Measurements from ENCODE around the gene PMEPA1. TPM values are rescaled to one million over a fixed set of nuclear protein-coding genes. Genes with fewer than 3 reads are reported as not detected.

The PMEPA1 gene
- polyA plus RNA-seq, 2 of the 4 experiments (the other 2 are of a cell fraction), result 131 to 147 TPM

DNA sequence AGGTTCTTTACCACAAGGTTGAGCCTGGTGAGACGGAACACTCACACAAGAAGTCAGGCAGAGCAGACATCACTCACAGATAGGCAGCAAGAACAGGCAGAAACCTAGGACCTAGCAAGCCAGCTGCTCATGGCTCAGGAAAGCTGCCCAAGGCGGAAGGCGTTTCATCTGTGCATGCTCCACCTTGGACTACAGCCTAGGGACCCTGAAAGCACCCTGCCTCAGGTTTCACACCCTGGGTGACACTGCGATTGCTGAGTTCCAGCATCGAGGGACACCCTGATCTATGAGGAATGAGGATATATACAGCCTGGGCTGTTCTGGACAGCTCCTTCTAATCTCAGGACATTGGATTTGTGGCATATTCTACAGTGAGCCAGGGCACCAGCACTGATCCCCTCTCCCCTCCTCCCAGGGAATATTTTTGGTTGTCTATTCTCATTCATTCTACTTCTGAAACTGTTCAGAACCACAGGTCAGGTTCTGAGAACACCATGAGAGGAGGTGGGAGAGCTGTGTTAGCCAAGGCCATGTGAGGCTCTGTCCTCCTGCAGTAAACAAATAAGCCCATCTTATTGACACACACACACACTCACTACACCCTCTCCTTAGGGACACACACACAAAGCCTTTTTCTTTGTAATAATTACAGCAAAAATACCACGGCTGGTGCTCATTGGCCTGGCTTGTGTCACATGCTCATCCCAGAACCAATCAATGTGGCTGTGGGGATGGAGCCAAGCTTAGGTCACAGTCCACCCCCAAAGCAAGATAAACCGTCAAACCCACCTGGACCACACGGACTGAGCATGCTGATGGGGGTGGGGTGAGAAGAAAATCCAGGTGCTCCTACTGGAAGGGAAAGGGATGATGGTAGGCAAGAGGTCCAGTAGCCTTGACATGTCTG, 26.3 kb upstream of the PMEPA1 start:
- Histone ChIP-seq H3K4me1 (peaks cover 24% of the 10 kb centered on the region), H3K27ac (peak overlapping the region in 1 of 2 experiments; percentile 70; a peak in 2 of 6 replicates), H3K9me3 (no peaks in the 10 kb centered on the region), H3K4me3 (no peak overlapping the region), H3K4me2 (no peak overlapping the region)
- POLR2A ChIA-PET, result interaction anchor here (1.4 kb wide), 1 partner anchor 26 kb away, joined by 4 read pairs; the partner anchor contains the start of gene PMEPA1
- FAIRE-seq (no peak), DNase-seq (ENCODE audit: low read depth in 1 of 2, low spot score in 1 of 2) (no peak), ATAC-seq (no peak; a peak in 1 of 6 replicates)
- 87% methylated on average over 8 of the region's 8 CpGs for WGBS (ENCODE audit: missing lambda C conversion rate)
- CTCF ChIA-PET, result interaction anchor here (1.6 to 3.7 kb wide), 3 partner anchors 17 to 474 kb away, joined by 4 to 17 read pairs (median 4); no protein-coding TSS in a partner anchor
- TF ChIP-seq POLR2A (IDR thresholded peaks at IDR 0.05; ENCODE audit: low read length) (no peak), MYC (IDR thresholded peaks at IDR 0.05; ENCODE audit: borderline replicate concordance, low read length) (no peak), TFCP2L1 (CRISPR knock-in tag; IDR thresholded peaks at IDR 0.05) (no peak), RFX5 (IDR thresholded peaks at IDR 0.05) (no peak)
- TF ChIP-seq, protein P1, sequence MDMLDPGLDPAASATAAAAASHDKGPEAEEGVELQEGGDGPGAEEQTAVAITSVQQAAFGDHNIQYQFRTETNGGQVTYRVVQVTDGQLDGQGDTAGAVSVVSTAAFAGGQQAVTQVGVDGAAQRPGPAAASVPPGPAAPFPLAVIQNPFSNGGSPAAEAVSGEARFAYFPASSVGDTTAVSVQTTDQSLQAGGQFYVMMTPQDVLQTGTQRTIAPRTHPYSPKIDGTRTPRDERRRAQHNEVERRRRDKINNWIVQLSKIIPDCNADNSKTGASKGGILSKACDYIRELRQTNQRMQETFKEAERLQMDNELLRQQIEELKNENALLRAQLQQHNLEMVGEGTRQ (IDR thresholded peaks at IDR 0.05), result 0 out of 2 replicates have a peak, but pooled peaks have one; percentile 23

DNA sequence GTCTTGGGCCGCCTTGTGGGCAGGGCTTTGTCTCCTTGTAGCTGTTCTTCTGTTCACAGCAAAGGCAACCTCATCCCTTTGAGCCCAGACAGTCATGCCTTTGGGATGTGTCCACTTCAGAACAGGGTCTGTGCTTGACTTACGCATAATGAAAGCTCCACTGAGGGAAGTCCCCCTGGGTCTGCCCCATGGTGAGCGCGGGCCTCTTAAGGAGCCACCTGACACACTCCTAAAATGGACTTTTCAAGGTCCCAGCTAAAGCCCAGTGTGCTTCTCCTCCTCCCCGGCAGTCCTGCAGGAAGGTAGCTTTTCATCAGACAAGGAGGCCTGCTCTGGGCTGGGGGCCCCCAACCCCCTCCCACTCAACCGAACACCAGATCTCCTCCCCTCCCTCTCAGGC, 24.9 kb upstream of the PMEPA1 start:
- Histone ChIP-seq H3K4me3 (no peak overlapping the region), H3K27ac (peak overlapping the region in 1 of 2 experiments; percentile 50; a peak in 2 of 6 replicates), H3K9me3 (no peaks in the 10 kb centered on the region), H3K4me1 (peaks cover 24% of the 10 kb centered on the region), H3K4me2 (no peak overlapping the region)
- ATAC-seq (no peak), DNase-seq (ENCODE audit: low read depth in 1 of 2, low spot score in 1 of 2) (no peak), FAIRE-seq (no peak)
- ChIA-PET POLR2A (no interaction called here), CTCF (interaction anchor here (0.8 to 1.6 kb wide), 2 partner anchors 14 to 475 kb away, joined by 3 to 4 read pairs; no protein-coding TSS in a partner anchor)
- 89% methylated on average over 6 of the region's 6 CpGs for WGBS (ENCODE audit: missing lambda C conversion rate)
- TF ChIP-seq, protein P2, sequence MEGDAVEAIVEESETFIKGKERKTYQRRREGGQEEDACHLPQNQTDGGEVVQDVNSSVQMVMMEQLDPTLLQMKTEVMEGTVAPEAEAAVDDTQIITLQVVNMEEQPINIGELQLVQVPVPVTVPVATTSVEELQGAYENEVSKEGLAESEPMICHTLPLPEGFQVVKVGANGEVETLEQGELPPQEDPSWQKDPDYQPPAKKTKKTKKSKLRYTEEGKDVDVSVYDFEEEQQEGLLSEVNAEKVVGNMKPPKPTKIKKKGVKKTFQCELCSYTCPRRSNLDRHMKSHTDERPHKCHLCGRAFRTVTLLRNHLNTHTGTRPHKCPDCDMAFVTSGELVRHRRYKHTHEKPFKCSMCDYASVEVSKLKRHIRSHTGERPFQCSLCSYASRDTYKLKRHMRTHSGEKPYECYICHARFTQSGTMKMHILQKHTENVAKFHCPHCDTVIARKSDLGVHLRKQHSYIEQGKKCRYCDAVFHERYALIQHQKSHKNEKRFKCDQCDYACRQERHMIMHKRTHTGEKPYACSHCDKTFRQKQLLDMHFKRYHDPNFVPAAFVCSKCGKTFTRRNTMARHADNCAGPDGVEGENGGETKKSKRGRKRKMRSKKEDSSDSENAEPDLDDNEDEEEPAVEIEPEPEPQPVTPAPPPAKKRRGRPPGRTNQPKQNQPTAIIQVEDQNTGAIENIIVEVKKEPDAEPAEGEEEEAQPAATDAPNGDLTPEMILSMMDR (IDR thresholded peaks at IDR 0.05), result no peak
- TF ChIP-seq ZNF302 (CRISPR knock-in tag; IDR thresholded peaks at IDR 0.05), result no peak
- no peak for TF ChIP-seq TFCP2L1 (CRISPR knock-in tag; IDR thresholded peaks at IDR 0.05)
- TF ChIP-seq, protein P3, sequence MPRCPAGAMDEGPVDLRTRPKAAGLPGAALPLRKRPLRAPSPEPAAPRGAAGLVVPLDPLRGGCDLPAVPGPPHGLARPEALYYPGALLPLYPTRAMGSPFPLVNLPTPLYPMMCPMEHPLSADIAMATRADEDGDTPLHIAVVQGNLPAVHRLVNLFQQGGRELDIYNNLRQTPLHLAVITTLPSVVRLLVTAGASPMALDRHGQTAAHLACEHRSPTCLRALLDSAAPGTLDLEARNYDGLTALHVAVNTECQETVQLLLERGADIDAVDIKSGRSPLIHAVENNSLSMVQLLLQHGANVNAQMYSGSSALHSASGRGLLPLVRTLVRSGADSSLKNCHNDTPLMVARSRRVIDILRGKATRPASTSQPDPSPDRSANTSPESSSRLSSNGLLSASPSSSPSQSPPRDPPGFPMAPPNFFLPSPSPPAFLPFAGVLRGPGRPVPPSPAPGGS (IDR thresholded peaks at IDR 0.05), result no peak
- no peak for TF ChIP-seq HOXB13 (CRISPR knock-in tag; IDR thresholded peaks at IDR 0.05; ENCODE audit: low read depth)
- no peak for TF ChIP-seq CBX8 (IDR thresholded peaks at IDR 0.05)
- TF ChIP-seq, protein P4, sequence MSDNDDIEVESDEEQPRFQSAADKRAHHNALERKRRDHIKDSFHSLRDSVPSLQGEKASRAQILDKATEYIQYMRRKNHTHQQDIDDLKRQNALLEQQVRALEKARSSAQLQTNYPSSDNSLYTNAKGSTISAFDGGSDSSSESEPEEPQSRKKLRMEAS (IDR thresholded peaks at IDR 0.05), result no peak
- no peak for TF ChIP-seq CHD2 (IDR thresholded peaks at IDR 0.05; ENCODE audit: low read length, partially characterized antibody)
- TF ChIP-seq FOXS1 (CRISPR knock-in tag; IDR thresholded peaks at IDR 0.05), result no peak
- no peak for TF ChIP-seq HOXA7 (CRISPR knock-in tag; IDR thresholded peaks at IDR 0.05)
- no peak for TF ChIP-seq POLR2AphosphoS2 (conservative IDR thresholded peaks at IDR 0.05; ENCODE audit: low read length)
- no peak for TF ChIP-seq CBX2 (IDR thresholded peaks at IDR 0.05; ENCODE audit: borderline replicate concordance, low read depth)
- TF ChIP-seq EP300 (IDR thresholded peaks at IDR 0.05), result no peak
- TF ChIP-seq MAFK (IDR thresholded peaks at IDR 0.05; ENCODE audit: partially characterized antibody), result no peak
- TF ChIP-seq JUNB (IDR thresholded peaks at IDR 0.05), result no peak
- TF ChIP-seq, protein P5, sequence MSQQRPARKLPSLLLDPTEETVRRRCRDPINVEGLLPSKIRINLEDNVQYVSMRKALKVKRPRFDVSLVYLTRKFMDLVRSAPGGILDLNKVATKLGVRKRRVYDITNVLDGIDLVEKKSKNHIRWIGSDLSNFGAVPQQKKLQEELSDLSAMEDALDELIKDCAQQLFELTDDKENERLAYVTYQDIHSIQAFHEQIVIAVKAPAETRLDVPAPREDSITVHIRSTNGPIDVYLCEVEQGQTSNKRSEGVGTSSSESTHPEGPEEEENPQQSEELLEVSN (IDR thresholded peaks at IDR 0.05; ENCODE audit: borderline replicate concordance, low read depth), result no peak
- TF ChIP-seq HDAC2 (IDR thresholded peaks at IDR 0.05), result no peak
- TF ChIP-seq RFX5 (IDR thresholded peaks at IDR 0.05), result no peak
- TF ChIP-seq RCOR1 (IDR thresholded peaks at IDR 0.05; ENCODE audit: low read depth, low read length), result no peak
- TF ChIP-seq MAZ (IDR thresholded peaks at IDR 0.05; ENCODE audit: borderline replicate concordance, low read depth, low read length), result no peak

All from A549 (cell line).